IPS-11a (cell line): ENCODE measurements around the gene PRR15.

Experiments used
- H3K4me3 ChIP-seq: one replicate; pipeline ENCODE4 v1.5.1; 2013; ENCODE audit warnings: low read depth, low read length, control low read depth

PRR15 gene

DNA sequence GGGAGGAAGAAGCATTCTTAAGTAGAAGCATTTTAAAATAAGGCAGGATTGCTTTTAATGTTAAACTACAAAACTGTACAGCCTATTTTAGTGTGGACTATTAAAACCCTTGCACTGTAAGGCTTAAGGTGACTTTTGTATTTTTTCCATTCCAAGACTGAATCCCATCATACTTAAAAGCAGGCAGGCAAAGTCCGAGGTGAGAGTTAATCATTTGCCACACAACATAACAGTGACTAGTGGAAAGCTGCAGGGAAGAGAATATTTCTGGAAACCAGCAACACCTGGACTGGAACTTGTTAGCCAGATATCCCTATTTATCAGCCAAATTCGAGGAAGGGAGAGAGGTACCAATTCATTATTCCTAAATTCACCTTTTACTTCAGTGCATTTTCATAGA is 3.5 kb downstream of the PRR15 start:
- H3K4me3 ChIP-seq: no peak overlapping the region

- H3K4me3 ChIP-seq: no peak overlapping the region
Observed at GRCh38 chr7:29569648-29570047, 6.0 kb downstream of the PRR15 start.

GRCh38 chr7:29572558-29572957 is 8.9 kb downstream of the PRR15 start:
- H3K4me3 ChIP-seq: no peak overlapping the region

GRCh38 chr7:29573567-29573966 is 9.9 kb downstream of the PRR15 start:
- no peak overlapping the region for H3K4me3 ChIP-seq

GRCh38 chr7:29574659-29575058 is 11.0 kb downstream of the PRR15 start:
- no peak overlapping the region for H3K4me3 ChIP-seq

DNA sequence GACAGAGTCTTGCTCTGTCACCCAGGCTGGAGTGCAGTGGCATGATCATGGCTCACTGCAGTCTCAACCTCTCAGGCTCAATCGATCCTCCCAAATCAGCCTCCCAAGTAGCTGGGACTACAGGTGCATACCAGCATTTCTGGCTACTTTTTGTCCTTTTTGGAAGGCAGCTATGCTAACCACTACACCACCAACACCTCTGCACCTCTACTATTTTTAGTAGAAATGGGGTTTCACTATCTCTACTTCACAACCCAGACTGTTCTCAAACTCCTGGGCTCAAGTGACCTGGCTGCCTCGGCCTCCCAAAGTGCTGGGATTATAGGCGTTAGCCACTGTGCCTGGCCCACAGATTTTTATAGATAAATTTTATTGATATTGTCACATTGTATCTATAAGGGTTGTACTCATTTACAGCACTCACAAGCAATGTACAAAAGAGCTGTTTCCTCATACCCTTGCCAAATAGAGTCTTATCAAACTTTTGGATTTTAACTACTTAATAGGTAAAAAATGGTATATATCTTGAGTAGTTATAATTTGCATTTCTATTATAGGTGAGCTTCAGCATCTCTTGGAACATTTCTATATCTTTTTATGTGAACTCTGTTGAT is 23.7 kb downstream of the PRR15 start:
- H3K4me3 ChIP-seq: no peak overlapping the region

- H3K4me3 ChIP-seq: no peak overlapping the region
Observed at GRCh38 chr7:29588212-29588611, 24.6 kb downstream of the PRR15 start.

GRCh38 chr7:29588900-29589696 is 25.5 kb downstream of the PRR15 start:
- no peak overlapping the region for H3K4me3 ChIP-seq

DNA sequence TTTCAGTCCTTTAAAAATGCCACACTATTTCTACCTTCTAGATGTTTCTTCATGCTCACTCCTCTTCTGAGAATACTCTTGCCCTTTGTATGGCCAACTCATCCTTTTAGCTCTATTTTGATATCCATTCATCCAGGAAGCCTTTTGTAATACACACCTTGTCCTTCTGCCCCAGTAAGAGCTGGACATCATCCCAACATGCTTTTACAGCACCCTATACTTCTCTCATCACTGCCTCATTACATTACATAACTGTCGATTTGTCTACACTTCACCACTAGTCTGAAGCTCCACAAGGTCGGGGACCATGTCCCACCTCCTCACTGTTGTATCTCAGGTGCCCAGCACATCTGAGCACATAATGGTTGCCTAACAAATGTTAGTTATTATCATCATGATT is 29.2 kb downstream of the PRR15 start:
- no peak overlapping the region for H3K4me3 ChIP-seq

GRCh38 chr7:29593459-29593858 is 29.8 kb downstream of the PRR15 start:
- H3K4me3 ChIP-seq: no peak overlapping the region

DNA sequence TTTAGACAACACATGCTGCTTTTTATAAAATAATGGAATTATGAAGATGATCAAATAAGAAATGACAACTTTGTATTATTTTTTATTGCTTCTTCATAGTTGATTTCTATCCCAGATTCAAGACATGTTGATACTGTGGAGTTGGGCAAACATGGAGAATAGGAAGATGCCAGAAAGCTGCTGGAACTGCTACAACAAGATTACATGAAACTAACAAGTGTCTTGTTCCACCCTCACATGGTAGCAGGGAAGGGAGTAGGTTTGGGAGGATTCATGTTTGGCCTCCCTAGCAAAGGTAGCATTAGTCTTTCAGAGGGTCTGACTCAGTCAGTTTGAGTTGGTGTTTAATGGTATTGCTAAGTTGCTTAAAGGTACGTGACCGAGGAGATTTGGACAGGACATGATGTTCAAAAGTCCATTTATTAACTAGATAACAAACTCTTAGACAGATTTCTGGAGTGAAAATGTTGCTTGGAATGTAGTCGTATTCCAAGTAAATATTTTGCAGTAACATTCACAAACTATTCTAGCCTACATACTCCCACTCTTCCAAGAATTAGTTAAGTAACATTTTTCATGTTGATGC is 33.1 kb downstream of the PRR15 start:
- no peak overlapping the region for H3K4me3 ChIP-seq

GRCh38 chr7:29597266-29597665 is 33.6 kb downstream of the PRR15 start:
- no peak overlapping the region for H3K4me3 ChIP-seq

DNA sequence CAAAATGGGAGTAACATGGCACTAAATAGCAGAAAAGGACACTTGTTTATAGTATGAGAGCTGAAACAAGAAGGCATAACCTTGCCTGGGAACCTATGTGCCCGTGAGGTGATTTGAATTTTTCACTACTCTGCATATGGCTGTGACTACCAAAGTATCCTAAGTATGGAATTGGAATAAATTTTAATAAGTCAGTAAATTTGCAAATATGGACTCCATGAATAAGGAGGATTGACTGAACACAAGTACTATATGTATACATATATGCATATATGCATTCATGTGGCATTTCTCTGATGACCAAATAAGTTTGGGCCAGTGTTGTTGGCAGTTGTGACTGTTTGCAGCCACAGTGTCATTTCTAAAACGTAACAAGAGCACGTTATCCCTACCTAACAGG is 34.5 kb downstream of the PRR15 start:
- H3K4me3 ChIP-seq: no peak overlapping the region

- H3K4me3 ChIP-seq: no peak overlapping the region
Observed at GRCh38 chr7:29598613-29599012, 35.0 kb downstream of the PRR15 start.

- H3K4me3 ChIP-seq: no peak overlapping the region
Observed at GRCh38 chr7:29599026-29599425, 35.4 kb downstream of the PRR15 start.

DNA sequence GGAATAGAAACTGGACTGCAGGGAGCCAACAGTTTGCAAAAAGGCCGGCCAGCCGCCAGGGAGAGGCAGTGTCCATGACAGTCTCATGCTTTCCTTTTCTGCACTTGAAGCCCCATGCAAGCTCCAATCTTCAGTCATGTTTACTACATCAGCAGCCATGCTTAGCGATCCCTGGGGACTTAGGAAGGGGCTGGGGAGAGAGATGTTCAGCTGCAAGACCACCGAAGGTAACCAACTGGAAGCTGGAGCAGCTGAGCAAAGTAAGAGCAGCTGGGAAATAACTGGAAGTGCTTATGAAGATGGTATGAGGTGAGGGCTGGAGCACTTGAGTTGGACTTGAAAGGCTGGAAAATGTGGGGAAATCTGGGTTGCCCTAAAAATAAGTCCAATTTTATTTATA is 37.0 kb downstream of the PRR15 start:
- H3K4me3 ChIP-seq: no peak overlapping the region

DNA sequence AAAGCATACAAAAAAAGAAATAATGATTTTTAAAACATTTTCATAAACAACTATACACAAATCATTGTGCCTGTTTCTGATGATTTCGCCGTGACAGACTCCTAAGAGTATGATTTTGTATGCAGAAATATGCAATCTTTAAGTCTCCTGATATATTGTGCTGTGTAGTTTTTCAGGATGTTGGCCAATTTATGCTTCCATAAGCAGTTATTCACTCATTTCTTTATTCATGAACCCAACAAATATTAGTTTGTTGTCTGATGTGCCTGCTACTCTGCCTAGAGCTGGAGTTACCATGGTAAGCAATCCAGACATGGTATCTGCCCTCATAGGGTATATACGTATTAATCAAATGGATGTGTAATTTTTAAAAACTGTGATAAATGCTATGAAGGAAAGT is 40.4 kb downstream of the PRR15 start:
- H3K4me3 ChIP-seq: no peak overlapping the region

- H3K4me3 ChIP-seq: no peak overlapping the region
Observed at GRCh38 chr7:29604702-29605101, 41.1 kb downstream of the PRR15 start.

GRCh38 chr7:29605671-29606070 is 42.0 kb downstream of the PRR15 start:
- no peak overlapping the region for H3K4me3 ChIP-seq

DNA sequence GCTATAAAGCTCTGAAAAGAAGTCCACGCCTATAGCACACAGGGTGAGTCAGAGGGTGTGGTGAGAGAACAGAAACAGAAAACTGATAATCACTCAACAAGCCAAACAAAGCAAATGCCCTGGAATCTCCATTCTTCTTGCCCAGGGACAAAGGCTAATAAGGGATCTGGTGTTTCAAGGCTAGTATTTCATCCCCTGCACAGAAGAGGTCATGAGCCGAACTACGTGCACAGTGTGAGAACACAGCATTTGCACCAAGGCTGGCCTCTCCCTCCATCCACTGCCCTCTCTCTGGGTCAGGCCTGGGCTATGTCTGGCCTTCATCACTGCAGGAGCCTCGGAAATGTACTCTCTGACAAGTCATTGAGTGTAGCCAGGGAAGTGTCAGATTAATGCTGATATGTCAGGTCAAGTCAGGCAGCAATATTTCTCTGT is 42.7 kb downstream of the PRR15 start:
- H3K4me3 ChIP-seq: no peak overlapping the region

DNA sequence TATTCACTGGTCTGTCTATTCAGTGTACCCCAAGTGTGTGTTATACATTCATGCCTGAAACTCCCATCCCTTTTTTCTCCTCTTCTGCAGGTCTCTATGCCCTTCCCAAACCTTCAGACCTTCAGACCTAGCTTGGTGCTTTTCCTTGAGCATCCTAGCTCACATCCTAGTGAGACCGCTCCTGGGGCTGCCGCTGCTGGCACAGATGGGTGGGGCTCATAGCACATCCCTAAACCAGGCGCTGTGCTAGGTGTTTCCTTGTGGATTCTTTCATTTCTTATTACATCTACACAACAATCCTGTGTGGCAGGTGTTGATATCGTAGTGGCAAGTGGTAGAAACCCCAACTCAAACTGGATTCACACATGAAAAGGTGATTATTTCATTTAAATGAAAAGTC is 43.2 kb downstream of the PRR15 start:
- no peak overlapping the region for H3K4me3 ChIP-seq

- H3K4me3 ChIP-seq: no peak overlapping the region
Observed at GRCh38 chr7:29607259-29607658, 43.6 kb downstream of the PRR15 start.
